GM10266 (cell line): Measurements from ENCODE around the gene BMPR1B.

ENCODE experiments used
- DNase-seq: peaks from one replicate; pipeline ENCODE4 v3.0.0; 2012; ENCODE audit errors: extremely low spot score
- CTCF ChIP-seq: IDR thresholded peaks from 2 replicates; pipeline ENCODE4 v1.5.1; 2012; ENCODE audit warnings: mild to moderate bottlenecking, low read depth; ENCODE audit not compliant: control insufficient read depth, insufficient read depth; ENCODE audit errors: missing control alignments

Gene BMPR1B

GRCh38 chr4:94763005-94763404, 5.2 kb downstream of the BMPR1B start:
- no peak for DNase-seq
- no peak for TF ChIP-seq CTCF

GRCh38 chr4:94763500-94763899, 5.7 kb downstream of the BMPR1B start:
- TF ChIP-seq CTCF = no peak
- DNase-seq = no peak

- DNase-seq = no peak
- no peak for TF ChIP-seq CTCF
Measured at GRCh38 chr4:94764069-94764468, 6.3 kb downstream of the BMPR1B start.

DNA sequence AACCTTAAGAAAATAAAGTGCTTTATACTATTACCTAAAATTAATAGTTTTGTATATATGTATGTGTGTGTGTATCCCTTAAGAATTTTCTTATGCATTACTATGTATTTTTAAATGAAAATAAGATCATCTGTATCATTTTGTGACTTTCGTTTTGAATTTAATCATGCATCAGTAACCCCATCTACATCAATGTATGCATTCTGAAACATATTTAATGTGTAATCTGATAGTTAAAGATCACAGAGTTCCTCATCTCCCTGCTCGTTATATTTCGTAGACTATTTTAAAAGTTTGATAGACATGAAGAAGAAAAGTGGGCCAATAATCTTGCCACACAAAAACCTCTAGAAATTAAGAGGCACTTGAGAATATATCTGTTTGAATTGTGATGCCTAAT, 7.4 kb downstream of the BMPR1B start:
- no peak for DNase-seq
- no peak for TF ChIP-seq CTCF

GRCh38 chr4:94765648-94766047, 7.9 kb downstream of the BMPR1B start:
- no peak for TF ChIP-seq CTCF
- no peak for DNase-seq

DNA sequence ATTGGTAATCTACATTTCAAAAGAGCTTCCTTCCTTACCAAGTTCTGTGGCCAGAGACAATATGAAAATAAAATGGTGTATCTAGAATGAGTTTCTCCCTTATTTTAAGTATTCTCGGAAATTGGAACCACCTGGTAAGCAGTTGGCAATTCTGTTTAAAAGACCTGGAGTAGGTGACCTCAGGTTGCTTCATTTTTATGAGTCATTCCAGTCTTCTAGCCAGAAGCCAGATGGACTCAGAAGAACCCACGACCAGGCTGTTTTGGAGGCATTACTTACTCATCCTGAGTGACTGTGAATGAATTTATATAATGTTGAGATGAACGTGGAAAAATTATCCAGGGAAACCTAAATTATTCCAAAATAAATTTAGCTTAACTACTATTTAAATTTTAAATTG, 9.1 kb downstream of the BMPR1B start:
- no peak for TF ChIP-seq CTCF
- DNase-seq = no peak

GRCh38 chr4:94767446-94767845, 9.7 kb downstream of the BMPR1B start:
- no peak for TF ChIP-seq CTCF
- DNase-seq = no peak

- TF ChIP-seq CTCF = no peak
- no peak for DNase-seq
Measured at GRCh38 chr4:94782707-94783106, 25.0 kb downstream of the BMPR1B start.
